Mesothelial cell of epicardium (in vitro differentiated cells): ENCODE results near the gene PLSCR1. TPM values are rescaled to one million over a fixed set of nuclear protein-coding genes. Genes with fewer than 3 reads are reported as not detected.
"Not testable (repeated sequence)": the region's sequence is repeated elsewhere in the genome, so short reads cannot be mapped to it uniquely, and the experiment has no call there.

Experiments
- DNase-seq, 2 experiments: peaks; one replicate each; pipeline ENCODE4 v3.0.0; 2021; ENCODE audit warnings: low spot score in 2 of 2; ENCODE audit not compliant: unreplicated experiment in 2 of 2
- H3K27ac Mint-ChIP-seq: 2 replicates; pipeline ENCODE4 v1.8.0; 2021; ENCODE audit warnings: mixed read lengths
- H3K27me3 Mint-ChIP-seq: 2 replicates; pipeline ENCODE4 v1.8.0; 2021; ENCODE audit warnings: low read depth, mixed read lengths
- H3K36me3 Mint-ChIP-seq: 2 replicates; pipeline ENCODE4 v1.8.0; 2021; ENCODE audit warnings: mixed read lengths
- H3K4me1 Mint-ChIP-seq: 2 replicates; pipeline ENCODE4 v1.8.0; 2021; ENCODE audit warnings: mixed read lengths
- H3K4me3 Mint-ChIP-seq: 2 replicates; pipeline ENCODE4 v1.8.0; 2021; ENCODE audit warnings: mild to moderate bottlenecking, moderate library complexity, mixed read lengths
- H3K9me3 Mint-ChIP-seq: 2 replicates; pipeline ENCODE4 v1.8.0; 2021; ENCODE audit warnings: mixed read lengths
- CTCF ChIP-seq: fragments of 200-600 bp; sonication (generic); IDR thresholded peaks from one replicate; pipeline ENCODE4 v1.5.0; 2021; ENCODE audit warnings: antibody characterized with exemption; ENCODE audit not compliant: unreplicated experiment
- total RNA-seq: library from RNA; stranded (reverse); gene quantifications from 3 replicates; pipeline ENCODE4 v1.2.1, GENCODE V29; 2021

The PLSCR1 gene
- total RNA-seq, 1 donor from 2014 or later, result 71.0 TPM

GRCh38 chr3:146493761-146494160, 50.6 kb downstream of the PLSCR1 start:
- no peak for TF ChIP-seq CTCF
- Mint-ChIP-seq H3K36me3 (no peaks in the 10 kb centered on the region), H3K27me3 (no peaks in the 10 kb centered on the region), H3K4me1 (peaks cover 3% of the 10 kb centered on the region), H3K9me3 (peaks cover 24% of the 10 kb centered on the region), H3K27ac (no peak overlapping the region), H3K4me3 (no peak overlapping the region)
- DNase-seq, result no peak

GRCh38 chr3:146493221-146493620, 51.2 kb downstream of the PLSCR1 start:
- no peak overlapping the region for H3K27ac Mint-ChIP-seq
- no peak overlapping the region for H3K4me3 Mint-ChIP-seq
- peaks cover 29% of the 10 kb centered on the region for H3K9me3 Mint-ChIP-seq
- no peak for TF ChIP-seq CTCF
- DNase-seq, result no peak
- H3K27me3 Mint-ChIP-seq, result no peaks in the 10 kb centered on the region
- peaks cover 3% of the 10 kb centered on the region for H3K4me1 Mint-ChIP-seq
- no peaks in the 10 kb centered on the region for H3K36me3 Mint-ChIP-seq

DNA sequence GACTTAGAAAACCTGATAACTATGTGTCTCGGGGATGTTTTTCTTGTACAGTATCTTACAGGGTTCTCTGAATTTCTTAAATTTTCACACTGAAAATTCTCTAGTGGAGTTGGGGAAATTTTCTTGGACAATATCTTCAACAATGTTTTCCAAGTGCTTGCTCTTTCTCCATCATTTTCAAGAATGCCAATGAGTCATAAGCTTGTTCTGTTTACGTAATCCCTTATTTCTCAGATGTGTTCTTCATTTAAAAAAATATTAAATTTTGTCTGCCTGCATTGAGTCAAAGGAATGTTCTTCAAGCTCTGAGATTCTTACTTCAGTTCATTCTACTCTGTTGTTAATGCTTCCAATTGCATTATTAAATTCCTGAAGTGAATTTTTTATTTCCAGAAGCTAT, 53.1 kb downstream of the PLSCR1 start:
- peaks cover 3% of the 10 kb centered on the region for H3K4me1 Mint-ChIP-seq
- no peak overlapping the region for H3K27ac Mint-ChIP-seq
- H3K27me3 Mint-ChIP-seq, result no peaks in the 10 kb centered on the region
- TF ChIP-seq CTCF, result no peak
- no peak overlapping the region for H3K4me3 Mint-ChIP-seq
- H3K36me3 Mint-ChIP-seq, result no peaks in the 10 kb centered on the region
- DNase-seq, result no peak
- peaks cover 46% of the 10 kb centered on the region for H3K9me3 Mint-ChIP-seq

DNA sequence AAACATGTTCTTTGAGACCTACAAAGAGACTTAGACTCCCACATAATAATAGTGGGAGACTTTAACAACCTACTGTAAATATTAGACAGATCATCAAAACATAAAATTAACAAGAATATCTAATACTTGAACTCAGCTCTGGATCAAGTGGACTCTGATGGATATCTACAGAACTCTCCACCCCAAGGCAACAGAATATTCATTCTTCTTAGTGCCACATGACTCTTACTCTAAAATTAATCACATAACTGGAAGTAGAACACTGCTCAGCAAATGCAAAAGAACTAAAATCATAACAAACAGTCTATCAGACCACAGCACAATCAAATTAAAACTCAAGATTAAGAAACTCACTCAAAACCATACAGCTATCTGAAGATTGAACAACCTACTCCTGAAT, 59.1 kb downstream of the PLSCR1 start:
- TF ChIP-seq CTCF, result no peak
- peaks cover 2% of the 10 kb centered on the region for H3K4me1 Mint-ChIP-seq
- DNase-seq, result no peak
- peaks cover 56% of the 10 kb centered on the region for H3K9me3 Mint-ChIP-seq
- H3K27ac Mint-ChIP-seq, result no peak overlapping the region
- no peak overlapping the region for H3K4me3 Mint-ChIP-seq
- H3K36me3 Mint-ChIP-seq, result peaks cover 2% of the 10 kb centered on the region
- H3K27me3 Mint-ChIP-seq, result no peaks in the 10 kb centered on the region

DNA sequence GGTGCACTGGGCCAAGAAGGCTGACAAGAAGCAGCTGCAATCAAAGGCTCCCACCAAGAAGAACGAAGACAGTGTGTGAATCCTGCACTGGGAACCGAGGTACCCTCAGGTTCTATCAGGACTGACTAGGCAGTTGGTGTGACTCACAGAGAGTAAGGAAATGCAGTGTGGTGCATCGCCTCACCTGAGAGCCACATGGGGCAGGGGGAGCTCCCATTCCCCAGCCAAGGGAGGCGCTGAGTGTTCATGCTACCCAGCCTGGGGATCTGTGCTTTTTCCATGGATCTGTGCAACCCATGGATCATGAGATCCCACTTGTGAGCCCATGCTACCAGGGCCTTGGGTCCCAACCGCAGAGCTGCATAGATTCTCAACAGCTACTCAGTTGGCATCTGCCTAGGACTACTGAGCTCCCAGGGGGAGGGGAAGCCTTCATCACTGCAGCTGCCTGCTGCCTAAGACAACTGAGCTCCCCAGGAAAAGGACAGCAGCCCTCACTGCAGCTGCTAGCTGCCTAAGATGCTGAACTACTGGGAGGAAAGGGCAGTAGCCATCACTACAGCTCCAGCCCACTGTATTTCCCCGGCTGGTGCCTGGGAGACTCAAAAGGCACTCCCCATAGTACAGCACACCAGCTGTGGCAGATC, 68.2 kb downstream of the PLSCR1 start:
- DNase-seq, result no peak
- no peak overlapping the region for H3K27ac Mint-ChIP-seq
- no peak overlapping the region for H3K4me3 Mint-ChIP-seq
- H3K36me3 Mint-ChIP-seq, result no peaks in the 10 kb centered on the region
- H3K9me3 Mint-ChIP-seq, result peaks cover 17% of the 10 kb centered on the region
- TF ChIP-seq CTCF, result no peak
- H3K27me3 Mint-ChIP-seq, result no peaks in the 10 kb centered on the region
- H3K4me1 Mint-ChIP-seq, result no peaks in the 10 kb centered on the region

DNA sequence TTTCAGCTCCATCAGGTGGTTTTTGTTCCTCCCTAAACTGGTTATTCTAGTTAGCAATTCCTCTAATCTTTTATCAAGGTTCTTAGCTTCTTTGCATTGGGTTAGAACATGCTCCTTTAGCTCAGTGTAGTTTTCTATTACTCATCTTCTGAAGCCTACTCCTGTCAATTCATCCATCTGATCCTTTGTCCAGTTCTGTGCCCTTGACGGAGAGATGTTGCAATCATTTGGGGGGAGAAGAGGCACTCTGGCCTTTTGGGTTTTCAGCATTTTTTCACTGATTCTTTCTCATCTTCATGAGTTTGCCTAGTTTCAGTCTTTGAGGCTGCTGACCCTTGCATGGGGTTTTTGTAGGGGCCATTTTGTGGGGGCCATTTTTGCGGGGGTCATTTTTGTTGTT, 69.4 kb downstream of the PLSCR1 start:
- peaks cover 10% of the 10 kb centered on the region for H3K9me3 Mint-ChIP-seq
- H3K27ac Mint-ChIP-seq, H3K27me3 Mint-ChIP-seq, H3K4me1 Mint-ChIP-seq, H3K36me3 Mint-ChIP-seq, H3K4me3 Mint-ChIP-seq, DNase-seq: not testable (repeated sequence)
